K562 (cell line): ENCODE data around the gene HES4. TPM values are rescaled to one million over a fixed set of nuclear protein-coding genes. Genes with fewer than 3 reads are reported as not detected.

Experiments used
- ASH1L ChIP-seq: fragments of 450-650 bp; IDR thresholded peaks from 2 replicates; pipeline ENCODE4 v1.6.1; 2018; ENCODE audit warnings: borderline replicate concordance, mild to moderate bottlenecking, low read depth; ENCODE audit not compliant: partially characterized antibody
- CBX1 ChIP-seq: sonication (generic); IDR thresholded peaks from 2 replicates; pipeline ENCODE4 v1.6.1; 2016; ENCODE audit warnings: antibody characterized with exemption, low read depth, mild to moderate bottlenecking
- CBX3 ChIP-seq, 2 experiments: IDR thresholded peaks; 1 replicate in 1 of 2; 2 replicates in 1 of 2; pipeline ENCODE4 v1.6.1; 2012; ENCODE audit warnings: inconsistent platforms in 2 of 2, low read length in 2 of 2, borderline replicate concordance in 1 of 2, control low read depth in 1 of 2
- CHD1 ChIP-seq: fragments of 200-600 bp; sonication (generic); IDR thresholded peaks from one replicate; pipeline ENCODE4 v1.6.1; 2012; ENCODE audit warnings: mild to moderate bottlenecking, moderate library complexity, low read length, inconsistent platforms
- E2F3 ChIP-seq: fragments of 250-450 bp; sonication (Bioruptor Pico); IDR thresholded peaks from 2 replicates; pipeline ENCODE4 v1.4.0; 2020; ENCODE audit warnings: mild to moderate bottlenecking
- FOSL1 ChIP-seq: fragments of 200-800 bp; sonication (Bioruptor generic); conservative IDR thresholded peaks from 2 replicates; pipeline ENCODE4 v1.6.1; 2016; ENCODE audit warnings: missing genetic modification characterization, missing compliant biosample characterization
- FOXM1 ChIP-seq, 2 experiments: fragments of 450-650 bp in 1 of 2; sonication (generic) in 1 of 2; formaldehyde crosslinking in 1 of 2; IDR thresholded peaks; 2 replicates each; pipeline versions ENCODE4 v1.6.1 to v1.9.0; 2017 to 2022; ENCODE audit warnings: low read depth in 2 of 2, mild to moderate bottlenecking in 2 of 2, missing genetic modification reagents in 1 of 2, moderate library complexity in 1 of 2
- MTA2 ChIP-seq: fragments of 450-650 bp; IDR thresholded peaks from 2 replicates; pipeline ENCODE4 v1.6.1; 2016; ENCODE audit warnings: low read depth
- NCOA1 ChIP-seq: fragments of 450-650 bp; IDR thresholded peaks from 2 replicates; pipeline ENCODE4 v1.6.1; 2016; ENCODE audit warnings: low read depth
- SETDB1 ChIP-seq: IDR thresholded peaks from one replicate; pipeline ENCODE4 v1.6.1; 2012; ENCODE audit warnings: low read length, control low read depth, inconsistent platforms
- SMARCC2 ChIP-seq: fragments of 450-650 bp; IDR thresholded peaks from 2 replicates; pipeline ENCODE4 v1.6.1; 2017; ENCODE audit warnings: antibody characterized with exemption, moderate library complexity, mild to moderate bottlenecking, low read depth
- TCF3 ChIP-seq: sonication (generic); formaldehyde crosslinking; IDR thresholded peaks from 2 replicates; pipeline ENCODE4 v1.4.0; 2020; ENCODE audit warnings: mild to moderate bottlenecking, missing genetic modification reagents
- ZBTB17 ChIP-seq: fragments of 450-650 bp; formaldehyde crosslinking; IDR thresholded peaks from 2 replicates; pipeline ENCODE4 v1.4.0; 2020; ENCODE audit warnings: mild to moderate bottlenecking
- ZFP30 ChIP-seq: fragments of 250-450 bp; sonication (Bioruptor Pico); IDR thresholded peaks from 2 replicates; pipeline ENCODE4 v1.8.0; 2022; ENCODE audit warnings: moderate library complexity, mild to moderate bottlenecking, inconsistent platforms, borderline replicate concordance
- ZNF436 ChIP-seq: fragments of 250-450, 450-650 bp; sonication (Bioruptor Pico); formaldehyde crosslinking; IDR thresholded peaks from 2 replicates; pipeline ENCODE4 v1.7.0; 2020; ENCODE audit warnings: mild to moderate bottlenecking
- ZNF655 ChIP-seq: fragments of 250-450 bp; sonication (Bioruptor Pico); IDR thresholded peaks from 2 replicates; pipeline ENCODE4 v1.5.0; 2021
- ZNF740 ChIP-seq, 3 experiments: fragments of 200-800 bp in 1 of 3; sonication (Bioruptor generic) in 1 of 3; sonication (generic) in 1 of 3; formaldehyde crosslinking in 1 of 3; IDR thresholded peaks; 2 replicates each; pipeline versions ENCODE4 v1.6.1 to v1.8.0; 2016 to 2022; ENCODE audit warnings: mild to moderate bottlenecking in 2 of 3, missing compliant biosample characterization in 2 of 3, missing genetic modification characterization in 2 of 3, missing genetic modification reagents in 1 of 3
- ZNF780A ChIP-seq: fragments of 250-450 bp; sonication (Bioruptor Pico); IDR thresholded peaks from 2 replicates; pipeline ENCODE4 v1.5.0; 2021; ENCODE audit warnings: mild to moderate bottlenecking
- ZZZ3 ChIP-seq: fragments of 450-650 bp; IDR thresholded peaks from 2 replicates; pipeline ENCODE4 v1.6.1; 2016; ENCODE audit warnings: antibody characterized with exemption, mild to moderate bottlenecking, moderate library complexity
- polyA plus RNA-seq, 8 experiments: library from polyadenylated mRNA; depleted of rRNA in 4 of 8; stranded (reverse) in 5 of 8; unstranded in 3 of 8; fragments of >200 nt; fragmentation: Nextera tagmentation in 2 of 8; fragmentation: Illumina TruSeq in 1 of 8; extraction: Ambion mirVana in 2 of 8; extraction: Trizol in 1 of 8; gene quantifications; 2 replicates each; pipeline versions ENCODE4 v1.2.1 to v1.2.3, GENCODE V29; 2011 to 2014; ENCODE audit warnings: inconsistent platforms in 1 of 8, missing spikeins in 1 of 8
- total RNA-seq, 7 experiments: library from RNA; depleted of rRNA in 6 of 7; stranded (reverse); fragments of >200 nt in 6 of 7; fragmentation: Illumina TruSeq in 2 of 7; extraction: Trizol in 2 of 7; gene quantifications; 2 replicates each; pipeline versions ENCODE4 v1.2.1 to v1.2.3, GENCODE V29; 2011 to 2021; ENCODE audit warnings: low replicate concordance in 1 of 7
- TF ChIP-seq, protein P1 (sequence below): fragments of 200-800 bp; sonication (Bioruptor generic); IDR thresholded peaks from 2 replicates; pipeline ENCODE4 v1.6.1; 2017; ENCODE audit warnings: missing genetic modification characterization, missing compliant biosample characterization
- TF ChIP-seq, protein P2 (sequence below): IDR thresholded peaks from 3 replicates; pipeline ENCODE4 v1.6.1; 2011; ENCODE audit warnings: borderline replicate concordance, mild to moderate bottlenecking; ENCODE audit not compliant: insufficient read length, insufficient read depth

HES4 gene
- total and polyA plus RNA-seq, 9 of the 15 experiments (the other 6 are each of a cell fraction or from before 2014, with no cell fraction given), result 0.21 to 43.7 (median 5.3) TPM; not detected in 2

DNA sequence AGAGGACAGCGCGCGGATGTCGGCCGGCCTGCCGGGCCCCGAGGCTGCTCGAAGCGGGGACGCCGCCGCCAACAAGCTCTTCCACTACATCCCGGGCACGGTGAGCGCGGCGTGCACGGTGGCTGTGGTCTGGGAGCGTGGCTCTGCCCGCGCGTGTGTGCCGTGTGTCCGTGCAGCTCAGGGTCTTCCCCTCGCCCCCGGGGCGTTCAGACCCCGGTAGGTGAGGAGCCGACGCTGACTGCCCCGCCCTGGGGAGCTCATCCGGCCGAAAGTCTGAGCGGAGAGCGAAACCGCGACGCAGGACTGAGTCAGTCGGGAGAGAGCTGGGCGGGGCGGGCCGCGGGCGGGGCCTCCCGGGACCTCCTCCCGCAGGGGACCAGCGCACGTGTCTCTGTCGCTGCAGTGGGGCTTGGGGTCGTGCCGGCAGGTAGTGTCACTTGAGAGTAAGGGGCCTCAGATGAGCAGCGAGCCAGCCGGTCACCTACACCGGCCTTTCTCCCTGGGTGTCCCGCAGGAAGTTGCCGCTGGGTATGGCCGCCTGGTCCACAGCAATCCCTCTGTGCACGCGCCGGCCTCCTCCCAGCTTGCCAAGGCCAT, 33.1 kb downstream of the HES4 start (continued):
- TF ChIP-seq FOXM1 (IDR thresholded peaks at IDR 0.05; ENCODE audit: low read depth), result no peak
- TF ChIP-seq FOXM1 (CRISPR knock-in tag; IDR thresholded peaks at IDR 0.05; ENCODE audit: low read depth), result 0 out of 2 replicates have a peak, but pooled peaks have one; percentile 41
- 0 out of 2 replicates have a peak, but pooled peaks have one; percentile 32 for TF ChIP-seq CBX1
- peak; percentile 18; the same call in 1 of the 2 replicates for TF ChIP-seq E2F3 (CRISPR knock-in tag)
- TF ChIP-seq ZNF780A (CRISPR knock-in tag), result no peak
- TF ChIP-seq ZNF740 (CRISPR knock-in tag; IDR thresholded peaks at IDR 0.05), result peak; percentile 75
- no peak for TF ChIP-seq ZNF740 (tag; IDR thresholded peaks at IDR 0.05)
- TF ChIP-seq, protein P1, sequence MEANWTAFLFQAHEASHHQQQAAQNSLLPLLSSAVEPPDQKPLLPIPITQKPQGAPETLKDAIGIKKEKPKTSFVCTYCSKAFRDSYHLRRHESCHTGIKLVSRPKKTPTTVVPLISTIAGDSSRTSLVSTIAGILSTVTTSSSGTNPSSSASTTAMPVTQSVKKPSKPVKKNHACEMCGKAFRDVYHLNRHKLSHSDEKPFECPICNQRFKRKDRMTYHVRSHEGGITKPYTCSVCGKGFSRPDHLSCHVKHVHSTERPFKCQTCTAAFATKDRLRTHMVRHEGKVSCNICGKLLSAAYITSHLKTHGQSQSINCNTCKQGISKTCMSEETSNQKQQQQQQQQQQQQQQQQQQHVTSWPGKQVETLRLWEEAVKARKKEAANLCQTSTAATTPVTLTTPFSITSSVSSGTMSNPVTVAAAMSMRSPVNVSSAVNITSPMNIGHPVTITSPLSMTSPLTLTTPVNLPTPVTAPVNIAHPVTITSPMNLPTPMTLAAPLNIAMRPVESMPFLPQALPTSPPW (CRISPR knock-in tag), result no peak; the same call in 1 of the 2 replicates
- no peak for TF ChIP-seq ASH1L
- peak; percentile 73; the same call in 1 of the 2 replicates for TF ChIP-seq FOSL1 (tag)
- no peak for TF ChIP-seq ZZZ3
- TF ChIP-seq NCOA1, result no peak
- no peak for TF ChIP-seq SMARCC2
- TF ChIP-seq ZNF436, result no peak
- 0 out of 2 replicates have a peak, but pooled peaks have one; percentile 44 for TF ChIP-seq ZBTB17 (CRISPR knock-in tag)
- no peak for TF ChIP-seq SETDB1
- no peak for TF ChIP-seq ZFP30 (CRISPR knock-in tag)
- peak; percentile 35 for TF ChIP-seq CHD1
- TF ChIP-seq, protein P2, sequence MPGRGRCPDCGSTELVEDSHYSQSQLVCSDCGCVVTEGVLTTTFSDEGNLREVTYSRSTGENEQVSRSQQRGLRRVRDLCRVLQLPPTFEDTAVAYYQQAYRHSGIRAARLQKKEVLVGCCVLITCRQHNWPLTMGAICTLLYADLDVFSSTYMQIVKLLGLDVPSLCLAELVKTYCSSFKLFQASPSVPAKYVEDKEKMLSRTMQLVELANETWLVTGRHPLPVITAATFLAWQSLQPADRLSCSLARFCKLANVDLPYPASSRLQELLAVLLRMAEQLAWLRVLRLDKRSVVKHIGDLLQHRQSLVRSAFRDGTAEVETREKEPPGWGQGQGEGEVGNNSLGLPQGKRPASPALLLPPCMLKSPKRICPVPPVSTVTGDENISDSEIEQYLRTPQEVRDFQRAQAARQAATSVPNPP, result no peak
- no peak; a peak in 1 of 3 replicates for TF ChIP-seq CBX3 (IDR thresholded peaks at IDR 0.05; ENCODE audit: borderline replicate concordance in 1 of 2, low read length in 2 of 2)
- TF ChIP-seq TCF3 (CRISPR knock-in tag), result no peak
- TF ChIP-seq MTA2, result no peak
- no peak for TF ChIP-seq ZNF655 (CRISPR knock-in tag)
